Right ventricle myocardium inferior (tissue), 1 donor: ENCODE data around the gene C10orf120. TPM values are rescaled to one million over a fixed set of nuclear protein-coding genes. Genes with fewer than 3 reads are reported as not detected.

Source experiments
- total RNA-seq: library from RNA; stranded (reverse); fragmentation: NEBNext Ultra II Directional; extraction: Animal tissue kit (Norgen Biotek cat#: 25700); gene quantifications from one replicate; pipeline ENCODE4 v1.2.1, GENCODE V29; 2021
- donor health status: DM: no; HTN: yes; CAD: no; lungs with severe emphysema.

Gene C10orf120
- total RNA-seq, 1 donor from 2014 or later: not detected

Other genes with a start within 250 kb of the C10orf120 start
- not detected for gene ARMS2, start 245.2 kb downstream of the C10orf120 start, total RNA-seq
- gene HTRA1, start 238.3 kb downstream of the C10orf120 start, total RNA-seq: 41.6 TPM
- not detected for gene DMBT1, start 139.1 kb downstream of the C10orf120 start, total RNA-seq
- not detected for gene CUZD1, start 146.0 kb upstream of the C10orf120 start, total RNA-seq
- gene FAM24B, start 179.7 kb upstream of the C10orf120 start, total RNA-seq: 1.0 TPM
- not detected for gene FAM24A, start 210.8 kb upstream of the C10orf120 start, total RNA-seq